Choroid plexus epithelial cell (primary cell): ENCODE data around the gene ABCB8.
"Not testable (repeated sequence)": the region's sequence is repeated elsewhere in the genome, so short reads cannot be mapped to it uniquely, and the experiment has no call there.

Experiments used
- DNase-seq: peaks from one replicate; pipeline ENCODE4 v3.0.0-alpha.2; 2010; ENCODE audit warnings: low read depth
- H3K4me3 ChIP-seq: 2 replicates; pipeline ENCODE4 v1.5.1; 2011; ENCODE audit warnings: low read depth, mild to moderate bottlenecking, control low read depth, low read length, moderate library complexity
- CTCF ChIP-seq: conservative IDR thresholded peaks from 2 replicates; pipeline ENCODE4 v1.5.1; 2011; ENCODE audit warnings: low read depth, mild to moderate bottlenecking, control low read depth, inconsistent platforms, low read length, moderate library complexity

Gene ABCB8

GRCh38 chr7:151034312-151035025 lies 6.2 kb downstream of the ABCB8 start:
- no peak for DNase-seq
- no peak for TF ChIP-seq CTCF
- no peak overlapping the region for H3K4me3 ChIP-seq

DNA sequence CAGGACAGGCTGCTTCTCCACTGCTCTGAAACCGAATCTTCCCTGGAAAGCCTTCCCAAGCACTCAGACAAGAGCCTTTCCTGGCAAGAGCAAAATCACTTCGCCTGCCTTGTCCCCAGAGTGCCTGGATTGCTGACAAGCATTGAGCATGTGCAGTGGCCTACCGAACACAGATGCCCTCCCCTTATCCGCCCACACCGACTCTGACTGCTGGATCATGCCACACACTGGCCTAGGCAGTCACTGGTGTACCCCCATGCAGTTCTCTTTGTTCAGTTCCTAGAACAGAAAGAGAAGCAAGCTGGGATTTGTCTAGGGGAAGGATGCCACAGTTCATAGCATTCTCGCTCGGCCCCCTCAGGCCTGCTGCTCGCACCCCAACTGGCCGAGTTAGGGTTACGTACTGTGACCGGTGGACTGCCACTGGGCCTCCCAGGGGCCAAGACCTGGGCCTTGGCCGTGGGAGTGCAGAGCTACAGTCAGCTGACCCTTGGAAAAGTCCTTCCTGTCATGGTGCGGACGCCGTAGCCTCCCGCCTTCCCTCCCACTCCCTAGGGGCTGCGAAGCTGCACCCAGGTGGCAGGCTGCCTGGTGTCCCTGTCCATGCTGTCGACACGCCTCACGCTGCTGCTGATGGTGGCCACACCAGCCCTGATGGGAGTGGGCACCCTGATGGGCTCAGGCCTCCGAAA lies 6.9 kb downstream of the ABCB8 start:
- DNase-seq = no peak
- no peak overlapping the region for H3K4me3 ChIP-seq
- no peak for TF ChIP-seq CTCF

DNA sequence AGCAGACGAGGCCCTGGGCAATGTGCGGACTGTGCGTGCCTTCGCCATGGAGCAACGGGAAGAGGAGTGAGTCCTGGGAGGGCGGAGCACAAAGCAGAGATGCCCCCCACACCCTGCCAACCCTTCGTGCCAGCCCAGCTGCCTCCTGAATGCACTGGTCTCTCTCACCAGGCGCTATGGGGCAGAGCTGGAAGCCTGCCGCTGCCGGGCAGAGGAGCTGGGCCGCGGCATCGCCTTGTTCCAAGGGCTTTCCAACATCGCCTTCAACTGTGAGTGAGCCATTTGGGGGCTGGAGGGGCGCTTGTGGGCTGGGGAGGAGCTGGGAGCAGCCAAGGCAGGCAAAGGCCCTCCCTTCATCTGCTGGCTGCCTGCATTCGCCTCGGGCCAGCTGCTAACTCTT lies 7.7 kb downstream of the ABCB8 start:
- DNase-seq = no peak
- no peak for TF ChIP-seq CTCF
- no peak overlapping the region for H3K4me3 ChIP-seq

GRCh38 chr7:151038951-151039849 lies 10.9 kb downstream of the ABCB8 start:
- peak; percentile 91 for DNase-seq
- no peak for TF ChIP-seq CTCF
- no peak overlapping the region for H3K4me3 ChIP-seq

GRCh38 chr7:151039850-151040548 lies 11.7 kb downstream of the ABCB8 start:
- no peak for TF ChIP-seq CTCF
- no peak overlapping the region for H3K4me3 ChIP-seq
- no peak for DNase-seq

GRCh38 chr7:151040616-151041375 lies 12.5 kb downstream of the ABCB8 start:
- no peak for DNase-seq
- no peak for TF ChIP-seq CTCF
- no peak overlapping the region for H3K4me3 ChIP-seq

GRCh38 chr7:151043449-151043848 lies 15.2 kb downstream of the ABCB8 start:
- DNase-seq, H3K4me3 ChIP-seq: not testable (repeated sequence)
